GF-D8 (cell line): ENCODE data around the gene EIF2S1.
"Not testable (repeated sequence)": the region's sequence is repeated elsewhere in the genome, so short reads cannot be mapped to it uniquely, and the experiment has no call there.

Experiments used
- DNase-seq: peaks from one replicate; lab custom pipeline; 2025; lab: John Stamatoyannopoulos, UW

Gene EIF2S1

DNA sequence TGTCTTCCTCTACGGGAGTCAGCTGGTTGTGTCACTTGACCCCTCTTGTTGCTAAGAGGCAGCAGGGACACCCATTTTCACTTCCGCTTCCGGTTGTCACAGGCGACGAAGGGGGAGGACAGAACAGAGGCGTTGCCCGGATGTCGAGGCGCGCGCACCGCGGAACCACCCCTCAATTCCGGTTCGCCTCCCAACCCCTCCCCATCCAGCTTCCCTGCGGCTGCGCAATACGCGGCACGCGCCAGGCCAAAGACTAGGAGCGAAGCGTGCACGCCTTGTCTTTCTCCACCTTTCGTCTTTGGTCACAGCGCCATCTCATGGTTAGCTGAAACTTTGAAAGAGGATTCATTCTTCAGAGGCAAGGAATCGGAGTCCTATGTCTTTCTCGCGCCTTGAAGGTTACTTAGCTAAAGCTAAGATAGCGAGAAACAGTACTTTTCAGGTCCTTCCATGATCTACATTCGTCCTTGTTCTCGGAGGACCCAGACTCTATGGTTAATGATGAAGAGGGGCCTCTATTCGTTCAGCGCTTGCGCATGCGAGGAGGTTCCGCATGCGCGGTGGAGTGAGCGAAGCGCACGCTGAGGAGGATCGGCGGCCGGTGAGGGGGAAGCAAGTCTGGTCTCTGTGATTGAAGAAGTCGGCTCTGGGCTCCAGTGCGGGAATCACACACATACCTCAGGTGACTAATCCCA, at the start of gene EIF2S1, which contains the start of gene ATP6V1D:
TSS of gene EIF2S1 (plus strand) at position 554 of the 695 bp plus-strand sequence. CDS start 4,440 bp downstream, outside the sequence.
TSS of gene ATP6V1D (minus strand) at position 30 of the 695 bp plus-strand sequence. CDS start 106 bp downstream, outside the sequence.
- peak; percentile 91 for DNase-seq

DNA sequence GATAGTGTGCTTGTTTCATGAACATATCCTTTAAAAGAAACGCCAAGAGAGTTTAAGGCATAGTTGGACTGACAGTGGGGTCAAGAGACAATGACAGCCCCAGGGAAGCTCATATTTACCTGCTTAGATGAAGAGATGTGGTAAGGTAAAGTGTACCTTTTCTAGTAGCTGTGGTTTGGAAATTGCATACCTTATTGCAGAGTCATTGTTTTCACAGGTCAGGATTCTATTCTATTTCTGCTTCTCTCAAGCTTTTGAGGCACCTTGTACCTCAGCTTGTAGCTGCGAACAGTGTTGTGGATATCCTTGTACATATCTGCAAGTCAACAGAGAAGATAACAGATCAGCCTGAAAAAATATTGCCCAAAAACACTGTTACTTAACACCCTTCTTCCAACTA, 48.3 kb upstream of the EIF2S1 start:
- no peak for DNase-seq

DNA sequence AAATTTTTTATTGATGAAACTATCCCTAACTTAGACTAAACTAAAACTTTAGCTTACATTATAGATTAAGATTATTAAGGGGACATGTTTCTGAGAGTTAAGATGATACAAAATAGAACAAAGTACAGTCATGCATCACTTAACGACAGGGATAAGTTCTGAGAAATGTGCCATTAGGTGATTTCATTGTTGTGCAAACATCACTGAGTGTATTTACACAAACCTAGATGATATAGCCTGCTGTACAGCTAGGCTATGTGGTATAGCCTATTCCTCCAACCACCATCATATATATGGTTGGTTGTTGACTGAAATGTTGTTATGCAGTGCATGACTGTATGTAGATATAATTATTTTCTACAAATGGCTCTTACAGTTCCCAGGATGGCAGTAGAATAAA, 47.0 kb upstream of the EIF2S1 start:
- no peak for DNase-seq

DNA sequence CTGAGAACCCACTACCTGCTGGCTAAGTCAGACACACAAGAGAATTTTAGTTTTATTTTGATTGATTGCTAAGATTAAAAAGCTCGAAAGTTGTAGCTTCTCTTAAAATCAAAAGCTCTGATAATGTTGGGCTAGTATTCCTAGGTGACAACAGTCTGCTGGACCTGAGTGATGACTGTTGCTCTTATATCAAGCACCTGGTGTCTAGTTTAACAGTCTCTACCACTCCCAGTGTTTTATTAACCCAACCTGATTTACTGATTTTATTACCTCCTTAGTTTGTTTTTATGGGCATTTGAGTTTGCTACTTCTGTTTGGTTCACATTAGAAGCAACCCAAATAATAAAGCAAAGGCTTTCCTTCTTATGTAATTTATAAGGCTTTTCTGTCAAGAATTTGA, 42.3 kb upstream of the EIF2S1 start:
- DNase-seq: no peak

DNA sequence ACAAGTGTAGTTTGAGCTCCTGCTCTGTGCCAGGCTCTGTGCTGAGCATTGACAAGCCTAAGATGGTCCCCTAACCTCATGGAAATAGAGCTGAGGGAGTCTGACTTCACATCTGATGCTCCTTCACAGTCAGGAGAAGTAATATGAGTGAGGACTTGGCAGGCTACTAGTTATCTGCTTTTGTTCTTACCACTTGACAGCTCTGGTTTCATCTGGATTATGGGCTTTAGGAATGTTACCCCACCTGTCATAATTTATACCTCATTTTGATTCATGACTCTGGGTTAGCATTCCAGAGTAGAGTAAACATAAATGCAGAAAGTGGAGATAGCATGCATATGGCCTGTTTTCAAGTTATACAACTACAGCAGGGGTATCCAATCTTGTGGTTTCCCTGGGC, 41.0 kb upstream of the EIF2S1 start:
- DNase-seq: no peak

DNA sequence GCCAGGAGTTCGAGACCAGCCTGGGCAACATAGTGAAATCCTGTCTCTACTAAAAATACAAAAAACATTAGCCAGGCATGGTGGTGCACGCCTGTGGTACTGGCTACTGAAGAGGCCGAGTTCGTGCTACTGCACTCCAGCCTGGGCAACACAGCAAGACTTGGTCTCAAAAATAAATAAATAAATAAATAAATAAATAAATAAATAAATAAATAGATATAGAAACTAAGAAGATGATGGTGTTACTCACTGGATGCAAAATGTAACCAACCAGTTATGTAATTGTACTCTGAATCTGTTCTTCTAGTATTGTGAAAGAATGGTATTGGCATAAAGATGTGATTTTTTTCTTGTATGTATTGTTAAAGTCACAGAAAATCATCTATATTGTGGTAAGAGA, 30.5 kb upstream of the EIF2S1 start:
- not testable (repeated sequence) for DNase-seq

DNA sequence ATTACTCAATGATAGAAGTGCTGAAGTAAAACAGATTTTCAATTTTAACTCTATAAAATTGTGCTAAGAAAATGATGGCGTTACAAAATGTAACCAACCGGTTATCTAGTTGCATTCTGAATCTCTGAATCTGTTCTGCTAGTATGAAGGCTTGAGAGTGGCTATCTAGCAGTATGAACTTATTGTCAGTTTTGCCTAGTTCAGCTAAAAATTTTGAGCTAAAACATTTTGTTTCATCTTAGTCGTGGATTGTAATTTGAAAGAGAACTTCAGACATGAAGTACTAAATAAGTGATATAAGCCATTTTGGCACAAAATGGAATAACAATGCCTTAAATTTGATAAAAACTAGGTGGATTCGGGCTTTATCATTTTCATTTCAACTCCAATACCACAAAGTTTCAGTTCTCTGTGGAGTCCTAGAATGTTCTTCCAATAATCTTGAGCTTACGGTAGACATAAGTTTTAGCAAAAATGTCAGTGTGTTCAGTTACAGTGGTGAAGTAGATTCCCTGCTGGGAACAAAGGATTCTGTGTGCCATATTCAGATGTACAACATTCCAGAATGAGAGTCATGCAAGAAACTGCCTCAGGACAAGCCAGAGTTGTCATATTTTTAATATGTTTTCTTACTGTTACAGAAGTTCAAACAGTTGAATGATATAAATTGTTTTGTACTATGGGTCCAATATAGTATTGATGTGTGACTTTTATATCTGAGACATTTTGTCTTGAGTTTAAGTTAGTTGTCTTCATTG, 28.6 kb upstream of the EIF2S1 start:
- DNase-seq: no peak

DNA sequence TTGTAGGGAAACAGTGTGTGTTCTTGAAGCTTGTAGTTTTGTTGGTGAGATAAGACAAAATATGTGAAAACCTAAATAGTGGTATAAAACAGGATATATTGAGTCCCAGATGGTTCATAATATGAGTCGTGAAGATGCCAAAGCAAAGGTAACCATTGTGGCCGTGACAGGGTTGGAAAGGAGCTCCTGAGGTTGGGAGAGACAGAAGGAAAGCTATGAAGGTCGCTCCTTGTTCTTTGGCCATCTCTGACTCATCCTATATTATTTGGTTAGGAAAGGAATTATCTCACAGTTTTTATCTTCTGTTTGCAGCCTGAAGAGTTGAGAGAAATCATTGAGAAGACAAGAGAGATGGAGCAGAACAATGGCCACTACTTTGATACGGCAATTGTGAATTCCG, 27.7 kb upstream of the EIF2S1 start:
- no peak for DNase-seq

DNA sequence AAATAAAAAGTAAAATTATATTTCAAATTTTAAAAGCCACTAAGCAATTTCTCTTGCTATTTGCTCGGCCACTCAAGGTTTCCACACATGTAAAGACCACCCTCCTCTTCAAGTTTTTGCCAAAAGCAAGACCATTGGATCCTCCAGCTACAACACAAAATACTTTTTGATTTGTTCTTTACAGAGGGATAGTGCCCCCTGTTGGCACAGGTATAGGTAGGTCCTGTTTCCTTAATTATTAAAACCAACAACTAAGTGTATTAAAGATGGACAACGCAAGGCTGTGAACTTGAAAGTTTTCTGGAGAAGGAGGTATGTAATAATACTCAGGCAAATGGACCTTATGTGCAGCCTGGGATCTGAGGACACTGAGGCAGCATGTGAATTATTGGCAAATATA, 24.3 kb upstream of the EIF2S1 start:
- peak; percentile 1 for DNase-seq

DNA sequence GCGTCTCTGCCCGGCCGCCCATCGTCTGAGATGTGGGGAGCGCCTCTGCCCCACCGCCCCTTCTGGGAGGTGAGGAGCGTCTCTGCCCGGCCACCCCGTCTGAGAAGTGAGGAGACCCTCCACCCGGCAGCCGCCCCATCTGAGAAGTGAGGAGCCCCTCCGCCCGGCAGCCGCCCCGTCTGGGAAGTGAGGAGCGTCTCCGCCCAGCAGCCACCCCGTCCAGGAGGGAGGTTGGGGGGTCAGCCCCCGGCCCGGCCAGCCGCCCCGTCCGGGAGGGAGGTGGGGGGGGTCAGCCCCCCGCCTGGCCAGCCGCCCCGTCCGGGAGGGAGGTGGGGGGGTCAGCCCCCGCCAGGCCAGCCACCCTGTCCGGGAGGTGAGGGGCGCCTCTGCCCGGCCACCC, 18.9 kb upstream of the EIF2S1 start:
- DNase-seq: not testable (repeated sequence)

DNA sequence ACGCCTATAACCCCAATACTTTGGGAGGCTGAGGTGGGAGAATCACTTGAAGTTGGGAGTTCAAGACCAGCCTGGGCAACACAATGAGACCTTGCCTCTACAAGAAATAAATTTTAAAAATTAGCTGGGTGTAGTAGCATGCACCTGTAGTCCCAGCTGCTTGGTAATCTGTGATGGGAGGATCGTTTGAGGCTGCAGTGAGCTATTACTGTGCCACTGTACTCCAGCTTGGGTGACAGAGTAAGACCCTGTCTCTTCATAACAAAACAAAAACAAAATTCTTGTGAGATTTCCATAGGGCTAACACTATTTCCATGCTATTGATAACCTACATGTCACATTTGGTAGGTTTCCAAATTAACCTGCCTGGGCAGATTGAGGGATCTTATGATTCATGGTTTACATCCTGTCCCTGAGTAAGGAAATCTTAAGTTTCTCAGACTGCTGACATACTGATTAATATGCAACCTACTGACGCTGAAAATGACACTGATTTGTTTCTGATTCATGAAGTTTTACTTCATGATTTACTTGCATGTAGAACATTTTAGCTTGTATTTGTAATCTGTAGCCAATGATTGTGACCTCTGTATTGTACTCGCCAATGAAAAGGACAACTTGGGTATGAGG, 16.4 kb upstream of the EIF2S1 start:
- no peak for DNase-seq

DNA sequence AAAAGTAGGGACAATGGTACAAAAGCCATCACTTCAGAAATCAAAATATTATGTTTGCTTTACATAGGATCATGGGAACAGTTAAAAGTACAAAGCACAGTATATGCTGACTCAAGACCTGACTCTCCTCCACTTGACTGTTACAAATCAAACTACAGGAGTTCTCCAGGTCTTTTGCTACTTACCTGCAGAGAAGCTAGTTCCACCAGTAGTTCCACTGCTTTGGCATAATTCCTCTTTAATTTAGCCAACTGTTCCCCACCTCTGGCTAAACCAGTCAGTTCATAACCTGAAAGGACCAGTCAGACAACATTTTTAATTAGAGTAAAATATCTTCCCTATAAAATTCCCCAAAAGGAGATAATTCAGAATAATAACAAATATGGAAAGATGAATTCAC, 14.5 kb upstream of the EIF2S1 start:
- no peak for DNase-seq

DNA sequence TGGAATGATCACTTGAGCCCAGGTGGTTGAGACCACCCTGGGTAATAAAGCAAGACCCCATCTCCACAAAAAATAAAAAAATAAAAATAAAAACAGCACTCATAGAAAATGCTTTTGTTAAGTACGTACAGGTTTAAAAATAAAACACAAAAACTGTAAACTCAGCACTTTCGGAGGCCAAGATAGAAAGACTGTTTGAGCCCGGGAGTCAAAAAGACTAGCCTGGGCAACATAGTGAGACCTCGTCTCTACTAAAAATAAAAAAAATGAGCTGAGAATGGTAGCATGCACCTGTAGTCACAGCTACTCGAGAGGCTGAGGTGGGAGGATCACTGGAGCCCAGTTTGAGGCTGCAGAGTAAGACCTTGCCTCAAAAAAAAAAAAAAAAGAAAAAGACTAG, 8.1 kb upstream of the EIF2S1 start:
- no peak for DNase-seq

DNA sequence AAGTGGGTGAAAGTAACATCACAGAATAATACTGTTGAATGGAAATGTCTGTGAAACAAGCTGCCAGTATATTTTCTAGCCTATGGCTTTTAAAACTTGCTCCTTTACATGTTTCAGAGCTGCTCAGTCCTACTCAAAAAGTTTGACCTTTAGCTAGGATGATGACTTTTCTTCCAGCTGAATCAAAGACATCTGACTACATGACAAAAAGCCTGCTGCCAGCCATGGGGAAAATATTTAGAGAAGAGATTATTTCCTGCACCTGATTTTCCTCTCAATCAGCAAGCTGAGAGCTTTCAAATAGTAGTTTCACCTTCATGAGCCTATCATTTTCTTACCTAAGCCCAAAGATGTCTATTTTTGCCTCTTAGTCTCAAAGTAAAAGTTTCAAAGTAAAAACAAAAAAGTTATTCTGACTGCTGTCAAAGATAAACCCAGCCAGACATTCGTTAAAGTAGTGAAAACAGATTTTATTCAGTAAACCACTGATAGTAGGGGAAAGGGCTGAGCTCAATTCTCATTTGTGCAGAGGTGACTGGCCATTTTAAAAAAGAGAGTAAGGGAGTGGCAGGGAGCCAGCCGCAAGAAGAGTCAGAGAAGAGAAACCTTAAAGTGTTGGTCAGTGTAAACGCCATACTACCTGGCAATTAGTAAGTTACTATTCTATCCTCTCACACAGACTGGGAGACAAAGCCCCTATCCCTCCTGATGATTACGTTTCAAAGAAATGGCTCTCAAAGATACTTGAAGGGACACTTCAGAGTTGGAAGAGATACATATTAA, 2.8 kb upstream of the EIF2S1 start:
- no peak for DNase-seq

DNA sequence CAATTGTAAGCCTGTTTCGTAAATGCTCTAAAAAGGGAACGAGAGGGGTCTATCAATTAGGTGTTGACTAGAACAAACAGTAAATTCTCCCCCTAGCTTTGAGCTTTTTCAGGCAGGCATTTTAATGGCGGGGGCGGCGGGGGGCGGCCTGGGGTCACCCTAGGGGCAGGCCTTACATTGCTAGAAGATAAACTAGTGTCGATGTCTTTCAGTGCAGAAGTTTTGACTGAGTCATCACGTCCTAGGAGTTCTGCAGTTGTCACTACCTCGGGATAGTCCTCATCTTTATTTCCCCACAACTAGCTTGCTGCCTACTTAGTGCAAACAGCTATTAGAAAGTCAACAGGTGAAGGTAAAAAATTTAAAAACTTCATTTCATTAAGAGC, 2.2 kb upstream of the EIF2S1 start:
- no peak for DNase-seq

DNA sequence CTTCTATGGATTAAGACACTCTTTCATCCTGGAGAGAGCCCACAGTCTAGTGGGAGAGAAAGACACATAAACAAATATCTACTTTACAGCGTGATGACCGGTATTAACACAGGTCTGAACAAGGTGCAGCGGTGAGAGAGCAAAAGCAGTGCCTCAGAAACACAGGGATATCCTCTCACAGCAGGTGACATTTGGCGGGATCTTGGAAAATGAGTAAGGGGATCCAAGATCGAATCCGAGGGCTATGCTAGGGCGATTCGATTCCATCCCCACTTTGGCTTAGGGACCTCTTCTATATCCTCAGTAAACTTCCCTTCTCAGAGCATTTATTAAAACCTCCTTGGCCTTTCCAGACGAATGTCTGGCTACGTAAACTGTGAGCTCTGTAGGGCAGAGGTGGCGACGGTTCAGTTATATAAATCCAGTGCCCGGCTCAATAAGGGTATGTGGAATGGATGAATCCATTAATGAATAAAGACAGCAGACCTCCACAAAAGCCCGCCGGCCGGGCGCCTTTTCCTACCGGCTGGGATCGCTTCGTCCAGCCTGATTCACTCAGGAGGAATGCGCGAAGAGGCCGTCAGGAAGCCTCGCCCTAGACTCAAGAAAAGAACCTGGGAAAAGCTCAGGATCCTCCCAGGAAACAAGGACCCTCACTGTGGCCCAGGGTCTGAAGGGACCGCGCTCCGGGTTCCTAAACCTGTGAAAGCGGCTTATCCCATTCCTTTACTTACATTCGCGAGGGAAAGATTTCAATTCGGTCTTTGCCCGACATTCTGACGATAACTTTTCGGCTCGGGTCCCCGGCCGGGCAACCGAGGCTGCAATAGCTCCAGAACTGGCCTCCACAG, 979 bp upstream of the EIF2S1 start:
- DNase-seq: no peak

DNA sequence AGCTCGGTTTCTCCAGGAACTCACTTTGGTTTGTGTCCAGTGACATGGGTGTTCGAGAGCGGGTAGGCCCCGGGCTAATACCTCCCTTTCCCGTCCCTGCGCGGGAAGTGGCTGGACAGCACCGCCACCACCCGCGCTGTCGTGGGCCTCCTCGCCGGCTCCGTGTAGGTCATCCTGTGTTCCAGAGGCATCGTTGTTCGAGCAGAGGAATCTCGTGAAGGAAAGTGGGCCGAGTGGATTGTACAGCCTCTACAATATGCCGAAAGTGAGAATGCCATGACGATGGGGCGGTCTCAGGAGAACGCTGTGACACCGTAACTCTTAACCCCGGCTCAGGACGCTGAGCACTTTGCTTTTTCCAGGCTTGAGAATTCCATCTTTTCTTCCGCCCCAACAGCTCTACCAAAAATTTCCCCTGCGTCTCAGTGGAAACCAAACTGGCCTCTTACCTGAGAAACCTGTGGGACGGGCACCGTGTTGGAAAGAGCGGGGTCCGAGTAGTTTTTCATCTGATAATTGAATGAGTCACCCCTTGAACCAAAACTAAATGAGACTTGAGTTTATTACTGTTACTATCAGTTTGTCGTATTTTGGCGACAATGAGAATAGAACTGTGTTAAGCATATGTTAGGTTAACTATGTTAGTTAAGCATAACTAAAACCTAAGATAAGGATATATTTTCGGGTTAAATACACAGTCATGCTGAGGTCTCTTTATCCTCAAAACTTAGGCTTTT, 510 bp downstream of the EIF2S1 start:
- no peak for DNase-seq

DNA sequence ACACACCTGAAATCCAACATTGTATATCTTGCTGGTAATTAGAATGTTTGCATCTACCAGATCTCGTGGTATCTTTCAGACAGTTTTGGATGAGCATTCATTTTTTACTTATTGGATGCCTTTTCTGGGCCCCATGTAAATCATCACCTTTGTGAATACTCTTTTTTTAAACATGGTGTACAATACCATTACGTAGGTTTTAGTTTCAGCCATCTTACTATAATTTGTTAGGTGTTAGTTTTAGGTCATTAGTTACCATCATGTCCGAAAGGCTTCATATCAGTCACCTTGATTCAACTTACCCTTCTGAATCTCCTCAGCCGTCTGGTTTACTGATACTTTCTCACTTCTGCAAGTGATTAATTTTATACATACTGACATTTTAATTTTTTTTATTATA, 5.3 kb downstream of the EIF2S1 start:
- DNase-seq: no peak

DNA sequence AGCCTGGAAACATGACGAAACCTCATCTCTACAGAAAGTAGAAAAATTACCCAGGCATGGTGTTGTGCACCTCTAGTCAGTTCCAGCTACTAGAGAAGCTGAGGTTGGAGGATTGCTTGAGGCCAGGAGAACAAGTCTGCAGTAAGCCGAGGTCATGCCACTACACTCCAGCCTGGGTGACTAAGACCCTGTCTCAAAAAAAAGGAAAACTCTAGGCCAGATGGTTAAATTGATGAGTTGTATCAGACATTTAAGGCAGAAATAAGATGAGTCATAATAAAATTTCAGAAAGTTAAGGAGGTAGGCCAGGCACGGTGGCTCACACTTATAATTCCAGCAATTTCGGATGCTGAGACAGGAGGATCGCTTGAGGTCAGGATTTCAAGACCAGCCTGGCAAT, 10.7 kb downstream of the EIF2S1 start:
- DNase-seq: no peak

DNA sequence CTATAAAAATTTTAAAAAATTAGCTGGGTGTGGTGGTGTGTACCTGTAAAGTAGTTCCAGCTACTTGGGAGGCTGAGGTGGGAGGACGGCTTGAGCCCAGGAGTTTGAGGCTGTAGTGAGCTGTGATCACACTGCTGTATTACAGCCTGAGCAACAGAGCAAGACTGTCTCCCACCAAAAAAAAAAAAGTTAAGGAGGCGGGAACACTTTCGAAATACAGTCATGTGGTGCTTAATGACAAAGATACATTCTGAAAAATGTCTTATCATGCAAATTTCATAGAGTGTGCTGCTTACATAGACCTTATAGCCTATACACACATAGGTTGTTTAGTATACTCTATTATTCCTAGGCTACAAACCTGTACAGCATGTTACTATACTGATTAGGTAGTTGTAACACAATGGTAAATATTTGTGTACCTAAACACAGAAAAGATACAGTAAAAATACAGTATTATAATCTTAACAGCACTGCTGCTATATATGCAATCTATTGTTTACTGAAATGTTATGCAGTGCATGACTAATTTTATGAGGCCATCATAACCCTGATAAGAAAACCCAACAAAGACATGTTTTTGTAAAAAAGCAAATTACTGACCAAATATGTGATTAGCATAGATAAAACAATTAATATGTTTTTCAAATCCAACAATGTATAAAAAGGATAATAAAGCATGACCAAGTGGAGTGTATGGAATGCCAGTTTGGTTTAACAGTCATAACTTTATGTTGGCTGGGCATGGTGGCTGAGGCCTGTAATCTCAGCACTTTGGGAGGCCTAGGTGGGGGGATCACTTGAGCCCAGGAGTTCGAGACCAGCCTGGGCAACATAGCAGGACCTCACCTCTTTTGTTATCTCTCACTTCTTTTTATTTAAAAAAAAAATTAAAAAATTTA, 11.4 kb downstream of the EIF2S1 start:
- DNase-seq: no peak
